K562 (cell line): ENCODE measurements around the gene CCDC171. TPM values are rescaled to one million over a fixed set of nuclear protein-coding genes. Genes with fewer than 3 reads are reported as not detected.

Source experiments
- ATAC-seq: fragments of 200-7000 bp; cut with Tn5 transposase; 3 replicates; pipeline ENCODE4 v1.9.1; 2020; ENCODE audit warnings: moderate library complexity
- BruUV-seq: library from RNA; stranded (reverse); fragments of 400-500 nt; replicated peaks from 2 replicates; lab custom pipeline; 2021; lab: Mats Ljungman, UMichigan
- CTCF ChIA-PET: fragments of 300-600 bp; formaldehyde crosslinking; extraction: SDS; loops from one replicate; lab custom pipeline; 2021; ENCODE audit warnings: low intra/inter-chr PET ratio; lab: Yijun Ruan, JAX
- POLR2A ChIA-PET: fragments of 300-600, 350-650 bp; sonication (Branson Sonifier 250); formaldehyde crosslinking; extraction: SDS; loops from one replicate; lab custom pipeline; 2021; ENCODE audit warnings: antibody characterized with exemption, inconsistent platforms; lab: Yijun Ruan, JAX
- DNase-seq, 4 experiments: peaks; one replicate each; pipeline versions ENCODE4 v3.0.0 to v3.0.0-alpha.2; 2011 to 2018; ENCODE audit warnings: low spot score in 3 of 4, mixed read lengths in 3 of 4; ENCODE audit errors: extremely low read depth in 1 of 4
- FAIRE-seq: peaks from 2 replicates; lab custom pipeline; 2011; peaks lifted over from hg19 to GRCh38; lab: Jason Lieb, UNC
- H2AFZ ChIP-seq: 2 replicates; pipeline ENCODE4 v1.6.0; 2011; ENCODE audit warnings: low read depth, low read length, control low read depth, inconsistent platforms
- H3K27ac ChIP-seq: fragments of 200-600 bp; 3 replicates; pipeline ENCODE4 v1.8.0; 2011; ENCODE audit warnings: low read depth, mild to moderate bottlenecking, control low read depth, inconsistent platforms, low read length, moderate library complexity, mixed read lengths; ENCODE audit errors: extremely low read depth
- H3K27me3 ChIP-seq, 2 experiments: fragments of 300-600 bp in 1 of 2; 2 replicates in 1 of 2; 3 replicates in 1 of 2; pipeline versions ENCODE4 v1.6.0 to v1.8.0; 2011; ENCODE audit warnings: inconsistent platforms in 2 of 2, low read length in 2 of 2, mild to moderate bottlenecking in 1 of 2, mixed read lengths in 1 of 2, moderate library complexity in 1 of 2; ENCODE audit not compliant: control insufficient read depth in 2 of 2, insufficient read depth in 2 of 2
- H3K36me3 ChIP-seq: fragments of 300-600 bp; 3 replicates; pipeline ENCODE4 v1.8.0; 2011; ENCODE audit warnings: mild to moderate bottlenecking, low read length, inconsistent platforms; ENCODE audit not compliant: control insufficient read depth, insufficient read depth
- H3K4me1 ChIP-seq, 2 experiments: fragments of 200-600 bp in 1 of 2; replicated peaks in 1 of 2; 2 replicates in 1 of 2; 3 replicates in 1 of 2; pipeline versions ENCODE4 v1.5.1 to v1.8.0; 2011; ENCODE audit warnings: inconsistent platforms in 2 of 2, low read length in 2 of 2, mild to moderate bottlenecking in 1 of 2, mixed read lengths in 1 of 2, moderate library complexity in 1 of 2; ENCODE audit not compliant: control insufficient read depth in 2 of 2, insufficient read depth in 2 of 2
- H3K4me2 ChIP-seq: 2 replicates; pipeline ENCODE4 v1.6.1; 2011; ENCODE audit warnings: low read length, control low read depth, inconsistent platforms, mixed read lengths; ENCODE audit not compliant: insufficient read depth
- H3K4me3 ChIP-seq: fragments of 200-600 bp; sonication (generic), shearing (Covaris generic); 2 replicates; pipeline ENCODE4 v1.5.1; 2016; ENCODE audit warnings: control low read depth, inconsistent platforms
- H3K79me2 ChIP-seq: fragments of 200-600 bp; 3 replicates; pipeline ENCODE4 v1.8.0; 2011; ENCODE audit warnings: low read length, inconsistent platforms; ENCODE audit not compliant: control insufficient read depth, insufficient read depth
- H3K9ac ChIP-seq, 2 experiments: 2 replicates each; pipeline versions ENCODE4 v1.6.0 to v1.6.1; 2011; ENCODE audit warnings: low read depth in 2 of 2, low read length in 2 of 2, control low read depth in 1 of 2, inconsistent platforms in 1 of 2, mild to moderate bottlenecking in 1 of 2, mixed read lengths in 1 of 2; ENCODE audit not compliant: insufficient read depth in 1 of 2
- H3K9me1 ChIP-seq: one replicate; pipeline ENCODE4 v1.6.0; 2011; ENCODE audit warnings: inconsistent platforms, mild to moderate bottlenecking, low read length, moderate library complexity; ENCODE audit not compliant: control insufficient read depth, insufficient read depth
- H3K9me3 ChIP-seq: replicated peaks from 2 replicates; pipeline ENCODE4 v1.5.1; 2011; ENCODE audit warnings: low read depth, low read length, inconsistent platforms; ENCODE audit not compliant: control insufficient read depth, insufficient read depth
- H4K20me1 ChIP-seq: replicated peaks from 2 replicates; pipeline ENCODE4 v1.6.1; 2011; ENCODE audit warnings: low read length, inconsistent platforms, mixed read lengths; ENCODE audit not compliant: control insufficient read depth, insufficient read depth
- BRF1 ChIP-seq: IDR thresholded peaks from 3 replicates; pipeline ENCODE4 v1.6.1; 2011; ENCODE audit warnings: borderline replicate concordance, mild to moderate bottlenecking; ENCODE audit not compliant: insufficient read length; ENCODE audit errors: extremely low read depth
- CBFB ChIP-seq: sonication (generic); formaldehyde crosslinking; IDR thresholded peaks from 2 replicates; pipeline ENCODE4 v1.4.0; 2020; ENCODE audit warnings: mild to moderate bottlenecking, missing genetic modification reagents
- CBX8 ChIP-seq: fragments of 200-600 bp; sonication (generic); IDR thresholded peaks from 2 replicates; pipeline ENCODE4 v1.6.1; 2012; ENCODE audit warnings: borderline replicate concordance, mixed run types, low read depth, mild to moderate bottlenecking, moderate library complexity, mixed read lengths, low read length, control low read depth, inconsistent platforms; ENCODE audit not compliant: poor library complexity, severe bottlenecking; ENCODE audit errors: extremely low read depth
- EWSR1 ChIP-seq: fragments of 450-650 bp; IDR thresholded peaks from 2 replicates; pipeline ENCODE4 v1.6.1; 2018; ENCODE audit warnings: borderline replicate concordance, mild to moderate bottlenecking, low read depth, moderate library complexity; ENCODE audit not compliant: partially characterized antibody
- GTF2B ChIP-seq: IDR thresholded peaks from 2 replicates; pipeline ENCODE4 v1.6.1; 2011; ENCODE audit not compliant: insufficient read length; ENCODE audit errors: extremely low read depth
- SLC30A9 ChIP-seq: fragments of 250-450 bp; sonication (Bioruptor Pico); IDR thresholded peaks from 2 replicates; pipeline ENCODE4 v1.8.0; 2022; ENCODE audit warnings: mild to moderate bottlenecking, moderate library complexity
- SMARCA5 ChIP-seq: fragments of 450-650 bp; IDR thresholded peaks from 2 replicates; pipeline ENCODE4 v1.6.1; 2016
- TAF9B ChIP-seq: fragments of 450-650 bp; IDR thresholded peaks from 2 replicates; pipeline ENCODE4 v1.6.1; 2018; ENCODE audit warnings: mild to moderate bottlenecking; ENCODE audit not compliant: partially characterized antibody
- VEZF1 ChIP-seq: fragments of 200-800 bp; sonication (Bioruptor generic); IDR thresholded peaks from 2 replicates; pipeline ENCODE4 v1.6.1; 2017; ENCODE audit warnings: missing genetic modification characterization, missing compliant biosample characterization
- ZKSCAN8 ChIP-seq: fragments of 200-800 bp; sonication (Bioruptor generic); IDR thresholded peaks from 2 replicates; pipeline ENCODE4 v1.6.1; 2016; ENCODE audit warnings: missing genetic modification characterization, missing compliant biosample characterization
- ZNF165 ChIP-seq: fragments of 250-450 bp; sonication (Bioruptor Pico); IDR thresholded peaks from 2 replicates; pipeline ENCODE4 v1.4.0; 2020; ENCODE audit warnings: borderline replicate concordance
- ZNF212 ChIP-seq: fragments of 450-650 bp; formaldehyde crosslinking; IDR thresholded peaks from 2 replicates; pipeline ENCODE4 v1.4.0; 2020; ENCODE audit warnings: mild to moderate bottlenecking
- ZNF431 ChIP-seq: sonication (generic); formaldehyde crosslinking; IDR thresholded peaks from 2 replicates; pipeline ENCODE4 v1.8.0; 2022; ENCODE audit warnings: mild to moderate bottlenecking, missing genetic modification reagents
- ZZZ3 ChIP-seq: fragments of 450-650 bp; IDR thresholded peaks from 2 replicates; pipeline ENCODE4 v1.6.1; 2016; ENCODE audit warnings: antibody characterized with exemption, mild to moderate bottlenecking, moderate library complexity
- WGBS: fragments of 100-300 bp; shearing (Covaris generic); methylation state at CpG from one replicate; pipeline ENCODE4 v1.1.6; 2016; ENCODE audit warnings: low coverage, mixed read lengths; ENCODE audit not compliant: insufficient coverage; ENCODE audit errors: missing lambda C conversion rate; 5-methylcytosine and 5-hydroxymethylcytosine counted together
- in situ Hi-C: fragments of 300-500 bp; cut with MboI; formaldehyde crosslinking; loops from 4 replicates; pipeline ENCODE4 v1.15.0; 2018; ENCODE audit warnings: inconsistent platforms, mixed read lengths
- intact Hi-C: fragments of 100-400 bp; cut with micrococcal nuclease; formaldehyde crosslinking; loops from 2 replicates; pipeline ENCODE4 v1.14.2; 2022
- polyA plus RNA-seq, 8 experiments: library from polyadenylated mRNA; depleted of rRNA in 4 of 8; stranded (reverse) in 5 of 8; unstranded in 3 of 8; fragments of >200 nt; fragmentation: Nextera tagmentation in 2 of 8; fragmentation: Illumina TruSeq in 1 of 8; extraction: Ambion mirVana in 2 of 8; extraction: Trizol in 1 of 8; gene quantifications; 2 replicates each; pipeline versions ENCODE4 v1.2.1 to v1.2.3, GENCODE V29; 2011 to 2014; ENCODE audit warnings: inconsistent platforms in 1 of 8, missing spikeins in 1 of 8
- total RNA-seq, 7 experiments: library from RNA; depleted of rRNA in 6 of 7; stranded (reverse); fragments of >200 nt in 6 of 7; fragmentation: Illumina TruSeq in 2 of 7; extraction: Trizol in 2 of 7; gene quantifications; 2 replicates each; pipeline versions ENCODE4 v1.2.1 to v1.2.3, GENCODE V29; 2011 to 2021; ENCODE audit warnings: low replicate concordance in 1 of 7

The CCDC171 gene
- total and polyA plus RNA-seq, 9 of the 15 experiments (the other 6 are each of a cell fraction or from before 2014, with no cell fraction given): 0.08 to 3.8 (median 0.27) TPM

DNA sequence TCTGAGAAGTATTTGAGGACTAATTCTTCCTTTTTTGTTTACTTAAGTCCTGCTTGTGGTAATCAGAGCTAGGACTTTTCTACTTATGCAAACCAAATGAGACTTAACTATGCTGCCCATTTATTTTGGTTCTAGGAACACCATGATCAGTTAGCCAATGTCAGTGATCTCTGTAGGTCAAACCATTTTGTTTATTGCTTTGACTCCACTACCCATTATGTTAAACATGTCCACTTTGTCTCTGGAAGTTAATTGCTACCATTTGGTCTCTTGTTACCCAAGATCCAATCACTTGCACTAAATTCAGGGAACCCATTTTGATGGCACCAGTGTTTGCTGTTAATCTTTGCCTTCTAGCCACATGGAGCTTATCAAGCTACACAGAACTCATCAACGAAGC, 161.9 kb downstream of the CCDC171 start:
- H3K27me3 ChIP-seq: no peaks in the 10 kb centered on the region
- no peaks in the 10 kb centered on the region for H3K9me1 ChIP-seq
- CTCF ChIA-PET: no interaction called here
- TF ChIP-seq GTF2B (no peak), BRF1 (no peak), ZZZ3 (no peak), SMARCA5 (no peak), CBFB (CRISPR knock-in tag) (no peak), ZNF212 (CRISPR knock-in tag) (no peak), VEZF1 (CRISPR knock-in tag) (no peak), ZNF165 (no peak), TAF9B (no peak), CBX8 (no peak), ZKSCAN8 (no peak), SLC30A9 (CRISPR knock-in tag) (no peak), EWSR1 (no peak), ZNF431 (CRISPR knock-in tag) (no peak)
- TF ChIP-seq, all 486 proteins: peak for 0
- Histone ChIP-seq H2AFZ (no peak overlapping the region), H3K4me2 (no peak overlapping the region), H3K9me3 (no peaks in the 10 kb centered on the region), H3K4me3 (no peak overlapping the region), H4K20me1 (no peaks in the 10 kb centered on the region), H3K4me1 (no peaks in the 10 kb centered on the region), H3K79me2 (no peaks in the 10 kb centered on the region), H3K36me3 (no peaks in the 10 kb centered on the region), H3K9ac (no peak overlapping the region), H3K27ac (no peak overlapping the region)
- intact Hi-C loops (no loop called here), in situ Hi-C loops (no loop called here)
- WGBS: 0% methylated on average over 1 of the region's 1 CpG
- FAIRE-seq (no peak), DNase-seq (no peak), ATAC-seq (no peak)
- no TSS peak for BruUV-seq
- POLR2A ChIA-PET: no interaction called here
